G401 (cell line): Measurements from ENCODE around the gene SLC2A8. TPM values are rescaled to one million over a fixed set of nuclear protein-coding genes. Genes with fewer than 3 reads are reported as not detected.

ENCODE experiments used
- DNase-seq: peaks from one replicate; pipeline ENCODE4 v3.0.0-alpha.2; 2015; ENCODE audit warnings: low spot score
- in situ Hi-C: cut with HindIII; loops from 2 replicates; pipeline ENCODE4 v1.10.0; 2016; ENCODE audit warnings: low sequenced_read_pairs, mixed read lengths
- total RNA-seq: library from RNA; depleted of rRNA; stranded (reverse); fragments of >200 nt; shearing (Covaris generic); gene quantifications from 2 replicates; pipeline ENCODE4 v1.2.3, GENCODE V29; 2014; rRNA removed

SLC2A8 gene
- 32.7 and 33.0 TPM in 2 replicates for total RNA-seq

- in situ Hi-C loops = no loop called here
- peak; percentile 100 for DNase-seq
Measured at GRCh38 chr9:127396808-127397645, at the start of gene SLC2A8. Gene SLC2A8, plus strand, starts transcription at chr9:127397169. Its CDS starts 62 bp downstream, at chr9:127397231.

- peak; percentile 41 for DNase-seq
- in situ Hi-C loops = no loop called here
Measured at GRCh38 chr9:127347831-127348776, 48.9 kb upstream of the SLC2A8 start.

- DNase-seq = peak; percentile 90
- in situ Hi-C loops = no loop called here
Measured at GRCh38 chr9:127349483-127350113, 47.4 kb upstream of the SLC2A8 start.

GRCh38 chr9:127351182-127352166 is 45.5 kb upstream of the SLC2A8 start:
- no peak for DNase-seq
- in situ Hi-C loops = no loop called here

- in situ Hi-C loops = no loop called here
- no peak for DNase-seq
Measured at GRCh38 chr9:127353882-127354281, 43.1 kb upstream of the SLC2A8 start.

GRCh38 chr9:127356906-127357305 is 40.1 kb upstream of the SLC2A8 start:
- in situ Hi-C loops = no loop called here
- DNase-seq = no peak

GRCh38 chr9:127358023-127358535 is 38.9 kb upstream of the SLC2A8 start:
- in situ Hi-C loops = no loop called here
- DNase-seq = no peak

- no peak for DNase-seq
- in situ Hi-C loops = no loop called here
Measured at GRCh38 chr9:127358770-127359169, 38.2 kb upstream of the SLC2A8 start.

- in situ Hi-C loops = no loop called here
Measured at GRCh38 chr9:127360250-127360649, 36.7 kb upstream of the SLC2A8 start.

GRCh38 chr9:127360829-127361228 is 36.1 kb upstream of the SLC2A8 start:
- DNase-seq = peak; percentile 27
- in situ Hi-C loops = no loop called here

More at GRCh38 chr9:127360250-127360649, 36.7 kb upstream of the SLC2A8 start:
- DNase-seq = no peak

GRCh38 chr9:127361561-127361960 is 35.4 kb upstream of the SLC2A8 start:
- no peak for DNase-seq
- in situ Hi-C loops = no loop called here

- in situ Hi-C loops = no loop called here
- no peak for DNase-seq
Measured at GRCh38 chr9:127362829-127363228, 34.1 kb upstream of the SLC2A8 start.

GRCh38 chr9:127365461-127365860 is 31.5 kb upstream of the SLC2A8 start:
- DNase-seq = no peak
- in situ Hi-C loops = no loop called here

- in situ Hi-C loops = no loop called here
- DNase-seq = peak; percentile 71
Measured at GRCh38 chr9:127366594-127366993, 30.4 kb upstream of the SLC2A8 start.

GRCh38 chr9:127368852-127369402 is 28.0 kb upstream of the SLC2A8 start:
- in situ Hi-C loops = no loop called here
- peak; percentile 11 for DNase-seq

- no peak for DNase-seq
Measured at GRCh38 chr9:127369428-127369827, 27.5 kb upstream of the SLC2A8 start.

GRCh38 chr9:127370147-127370579 is 26.8 kb upstream of the SLC2A8 start:
- in situ Hi-C loops = no loop called here
- peak; percentile 72 for DNase-seq

More at GRCh38 chr9:127369428-127369827, 27.5 kb upstream of the SLC2A8 start:
- in situ Hi-C loops = no loop called here
